SKM-1 treated with dmso at 0.1 percent for 144 hours (cell line): ENCODE results near the gene HAPLN2.

Experiments used
- DNase-seq: peaks from one replicate; lab custom pipeline; 2025; ENCODE audit not compliant: unreplicated experiment; lab: John Stamatoyannopoulos, UW

HAPLN2 gene

DNA sequence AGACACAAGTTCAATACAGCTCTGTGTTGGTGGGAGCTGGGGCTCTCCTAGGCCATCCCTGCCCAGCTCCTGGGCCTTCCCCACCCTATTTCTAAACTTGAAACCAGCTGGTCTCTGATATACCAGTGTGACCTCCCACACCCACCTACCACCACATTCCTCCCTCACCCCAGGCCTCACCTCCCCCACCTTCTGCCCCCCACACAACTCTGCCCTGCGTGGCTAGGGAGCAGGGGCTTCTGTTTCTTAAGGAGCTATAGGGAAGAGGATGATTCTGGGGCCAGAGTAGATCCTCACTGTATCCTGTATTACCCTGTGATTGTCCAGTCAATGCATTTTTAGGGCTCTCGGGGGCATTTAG, 41.5 kb downstream of the HAPLN2 start:
- DNase-seq = no peak

DNA sequence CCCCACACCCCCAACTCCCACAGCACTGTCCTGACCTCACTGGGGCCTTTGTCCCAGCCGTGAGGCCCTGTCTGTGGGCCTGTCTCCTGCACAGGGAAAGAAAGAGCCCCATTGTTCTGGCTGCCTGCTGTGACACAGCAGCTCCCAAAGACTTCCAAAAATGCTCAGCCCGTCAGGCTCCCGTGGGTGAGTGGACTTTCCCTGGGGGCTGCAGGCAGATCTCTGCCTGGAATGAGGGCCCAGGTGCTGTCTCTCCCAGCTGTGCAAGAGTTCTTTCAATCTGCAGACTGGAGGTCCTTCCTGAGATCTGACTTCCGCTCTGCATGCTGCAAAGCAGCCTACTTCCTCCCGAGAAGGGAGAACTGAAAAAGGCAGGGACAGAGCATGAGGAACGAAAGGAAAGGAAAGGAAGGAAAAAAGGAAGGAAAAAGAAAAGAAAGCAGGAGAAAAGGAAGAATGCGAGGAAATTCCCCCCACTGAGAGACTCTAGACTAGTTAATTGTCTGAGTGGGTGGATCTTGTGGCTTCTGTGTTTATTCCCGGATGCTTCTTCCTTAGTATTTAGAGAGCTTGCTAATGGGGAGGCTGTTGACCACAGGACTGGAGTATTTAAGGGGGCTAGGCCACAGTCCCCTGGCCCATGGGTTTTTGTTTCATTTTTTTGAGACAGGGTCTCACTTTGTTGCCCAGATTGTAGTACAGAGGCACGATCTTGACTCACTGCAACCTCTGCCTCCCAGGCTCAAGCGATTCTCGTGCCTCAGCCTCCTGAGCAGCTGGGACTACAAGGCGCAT, 43.0 kb downstream of the HAPLN2 start:
- DNase-seq = peak; percentile 19

DNA sequence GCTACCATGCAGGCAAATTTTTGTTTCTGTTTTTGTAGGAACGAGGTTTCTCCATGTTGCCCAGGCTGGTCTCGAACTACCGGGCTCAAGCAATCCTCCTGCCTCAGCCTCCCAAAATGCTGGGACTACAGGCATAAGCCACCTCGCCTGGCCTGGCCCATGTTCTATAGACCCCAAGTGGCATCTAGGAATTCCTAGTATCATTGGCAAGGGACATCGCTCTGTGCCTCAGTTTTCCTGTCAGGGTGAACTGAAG, 43.5 kb downstream of the HAPLN2 start:
- DNase-seq = no peak

DNA sequence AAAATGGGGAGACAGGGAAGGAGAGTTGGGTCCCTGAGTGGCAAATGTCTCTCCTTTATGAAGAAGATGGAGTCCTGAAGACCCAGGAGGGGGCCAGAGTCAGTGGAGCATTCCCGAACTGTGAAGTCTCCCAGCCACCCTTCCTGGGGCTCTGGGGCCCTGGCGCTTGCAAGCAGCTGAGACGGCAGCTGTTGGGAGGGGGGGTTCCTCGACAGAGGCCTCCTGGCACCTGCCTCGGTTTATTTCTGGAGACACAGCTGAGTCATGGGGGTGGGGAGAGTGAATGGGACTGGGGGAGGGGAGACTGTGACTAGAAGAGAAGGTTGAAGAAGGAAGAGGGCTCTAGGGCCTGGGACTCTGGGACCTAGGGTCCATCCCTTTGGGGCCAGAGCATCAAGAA, 44.0 kb downstream of the HAPLN2 start:
- DNase-seq = no peak

DNA sequence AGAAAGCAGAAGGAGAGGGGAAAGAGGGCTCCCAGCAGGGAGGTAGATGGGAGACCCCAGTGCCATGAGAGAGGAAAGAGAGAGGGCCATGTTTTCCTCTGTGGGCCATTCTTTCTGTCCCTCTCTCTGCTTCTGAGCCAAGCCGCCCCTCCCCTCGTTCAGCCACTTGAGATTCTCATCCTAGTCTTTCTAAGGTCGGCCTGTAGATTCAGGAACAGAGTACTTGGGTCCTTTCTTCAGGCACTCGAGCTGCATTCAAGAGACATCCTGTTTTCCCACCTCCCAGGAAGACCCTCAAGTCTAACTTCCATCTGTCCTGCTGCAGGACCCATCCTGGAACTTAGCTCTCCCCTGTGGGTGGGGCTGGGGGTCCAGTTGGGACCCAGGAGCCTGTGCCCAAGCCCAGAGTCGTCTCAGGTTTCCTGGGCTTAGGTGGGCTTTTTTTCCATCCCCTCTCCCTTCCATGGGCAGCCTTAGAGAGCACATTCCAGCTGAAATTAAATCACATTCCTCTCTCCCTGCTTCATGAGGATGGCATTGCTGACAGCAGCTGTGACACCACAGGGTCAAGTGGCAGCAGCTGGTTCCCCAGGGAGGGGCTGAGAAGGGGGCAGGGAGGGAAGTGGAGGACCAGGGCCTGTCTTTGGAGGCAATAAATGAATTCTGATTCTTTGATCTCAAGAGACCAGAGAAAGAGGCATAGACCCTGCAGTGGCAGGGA, 45.0 kb downstream of the HAPLN2 start:
- DNase-seq = no peak

DNA sequence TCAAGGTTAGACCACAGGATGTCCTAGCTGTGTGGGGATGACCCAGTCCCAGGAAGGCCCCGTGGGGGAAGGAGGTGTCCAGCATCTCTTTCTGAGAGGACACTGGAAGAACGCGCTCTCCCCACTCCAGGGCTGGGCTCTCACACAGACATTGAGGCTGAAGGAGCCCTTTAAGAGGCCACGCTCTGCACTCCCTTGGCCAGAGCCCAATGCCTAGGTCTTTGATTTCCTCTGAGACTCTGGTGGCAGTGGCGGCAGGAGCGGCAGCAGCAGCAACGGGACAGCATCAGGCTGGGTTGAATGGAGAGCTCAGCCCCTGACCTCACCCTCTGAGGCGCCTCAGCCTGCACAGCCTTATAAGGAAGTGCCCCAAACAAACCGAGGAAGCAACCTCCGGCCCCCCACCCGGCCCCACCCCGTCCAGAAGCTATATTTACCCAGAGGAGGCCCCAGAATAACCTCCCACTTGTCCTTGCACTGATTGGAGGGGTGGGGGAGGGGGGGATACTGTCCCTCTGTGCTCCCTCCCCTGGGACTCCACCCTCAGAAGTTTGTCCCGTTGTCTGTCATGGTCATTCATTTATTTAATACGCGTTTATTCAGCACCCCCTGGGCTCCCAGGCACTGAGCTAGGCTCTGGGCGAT, 45.7 kb downstream of the HAPLN2 start:
- no peak for DNase-seq

DNA sequence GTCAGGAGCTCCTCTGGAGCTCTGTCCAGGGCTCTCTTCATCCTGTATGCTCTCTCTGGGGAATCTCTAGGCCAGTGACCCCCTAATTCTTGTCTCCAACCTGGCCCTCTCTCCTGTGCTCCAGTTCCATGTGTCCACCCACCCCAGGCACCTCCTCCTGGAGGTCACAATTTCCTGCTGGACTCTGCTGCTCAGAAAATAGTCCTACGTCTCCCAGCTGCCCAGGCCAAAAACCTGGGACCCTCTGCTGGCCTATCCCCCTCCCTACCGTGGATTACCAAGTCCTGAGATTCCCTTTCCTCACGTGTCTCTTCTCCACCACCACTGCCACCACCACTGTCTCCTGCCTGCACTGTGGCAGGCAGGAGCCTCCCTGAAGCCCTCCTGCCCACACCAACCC, 46.3 kb downstream of the HAPLN2 start:
- DNase-seq = no peak

DNA sequence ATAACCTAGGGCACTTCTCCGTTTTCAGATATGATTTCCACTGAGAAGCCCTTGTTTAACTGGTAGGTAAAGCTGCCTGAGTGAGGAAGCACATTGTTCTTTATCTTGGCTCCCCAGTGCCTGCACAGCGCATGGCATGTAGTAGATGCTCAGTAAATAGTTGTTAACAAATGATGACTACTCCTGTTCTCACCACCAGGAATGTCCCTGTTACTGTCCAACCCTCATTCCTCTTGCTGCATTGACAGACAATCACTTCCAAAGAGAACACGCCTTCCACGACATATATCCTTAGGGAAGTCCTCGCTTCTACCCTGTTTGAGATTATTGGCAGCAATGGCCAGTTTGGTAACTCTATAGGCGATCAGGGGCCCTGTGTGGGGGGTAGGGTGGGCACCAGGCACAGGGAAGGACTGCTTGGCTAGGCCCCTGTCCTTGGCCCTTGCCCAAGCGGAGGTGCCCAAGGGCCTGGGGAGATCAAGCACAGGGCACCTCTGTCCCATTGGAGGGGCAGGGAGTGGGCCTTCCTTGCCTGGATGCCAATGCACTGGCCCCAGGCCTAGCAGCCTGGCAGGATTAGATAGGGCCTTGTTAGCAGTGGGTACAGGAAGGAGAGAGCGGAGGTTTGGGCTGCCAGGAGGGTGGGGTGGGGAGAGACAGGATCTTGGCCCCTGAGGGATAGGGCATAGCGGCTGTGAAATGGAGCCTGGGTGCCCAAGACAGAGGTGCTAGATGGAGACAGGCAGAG, 47.8 kb downstream of the HAPLN2 start:
- DNase-seq = no peak

DNA sequence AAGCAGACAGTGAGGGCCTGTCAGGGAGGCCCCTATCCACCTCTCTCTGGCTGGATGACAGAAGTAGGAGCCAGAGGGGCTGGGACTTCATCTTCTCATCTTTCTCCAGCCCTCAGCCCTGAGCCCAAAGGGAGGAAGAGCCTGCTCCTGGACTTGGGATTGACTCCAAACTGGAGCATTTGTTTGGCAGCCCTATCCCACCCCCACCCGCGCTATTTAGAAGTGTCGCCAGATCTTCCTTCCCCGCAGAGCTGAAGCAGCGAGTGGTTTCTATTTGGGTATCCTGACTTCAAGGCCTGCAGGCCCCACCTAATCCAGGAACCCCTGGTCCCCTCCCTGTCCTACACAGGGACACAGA, 48.4 kb downstream of the HAPLN2 start:
- DNase-seq = no peak

DNA sequence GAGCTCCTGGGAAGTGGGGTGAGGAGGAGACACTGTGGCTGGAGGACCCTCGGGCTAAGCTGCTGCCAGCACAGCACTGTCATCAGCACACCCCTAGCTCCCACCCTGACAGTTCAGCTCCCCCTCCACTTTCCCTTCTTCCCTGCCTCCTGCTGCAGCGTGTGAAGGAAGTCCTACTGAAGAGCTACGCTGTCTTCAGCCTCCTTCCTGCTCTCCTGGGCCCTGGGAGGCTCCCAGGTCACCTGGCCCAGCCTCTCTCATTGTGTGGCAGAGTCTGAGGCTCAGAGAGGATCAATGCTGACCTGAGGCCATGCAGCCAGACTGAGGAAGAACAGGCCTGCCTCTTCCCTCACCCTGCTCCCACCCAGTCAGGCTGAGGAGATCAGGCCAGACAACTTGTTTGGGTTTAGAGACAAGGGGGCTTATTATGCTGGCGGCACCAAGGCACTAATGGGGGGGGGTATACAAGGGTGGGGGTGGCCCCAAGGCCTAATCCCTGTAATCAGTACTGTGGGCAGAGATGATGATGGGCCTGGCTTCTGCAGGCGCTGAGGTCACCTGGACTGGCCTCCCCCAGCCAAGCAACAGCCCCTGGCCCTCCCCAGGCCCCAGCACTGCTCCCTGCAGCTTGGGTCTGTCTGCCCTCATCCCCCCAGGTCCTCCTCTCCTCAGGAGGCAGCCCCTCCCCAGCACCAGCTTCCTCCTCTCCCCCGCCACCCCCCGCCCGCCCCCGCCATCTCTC, 48.9 kb downstream of the HAPLN2 start:
- no peak for DNase-seq

DNA sequence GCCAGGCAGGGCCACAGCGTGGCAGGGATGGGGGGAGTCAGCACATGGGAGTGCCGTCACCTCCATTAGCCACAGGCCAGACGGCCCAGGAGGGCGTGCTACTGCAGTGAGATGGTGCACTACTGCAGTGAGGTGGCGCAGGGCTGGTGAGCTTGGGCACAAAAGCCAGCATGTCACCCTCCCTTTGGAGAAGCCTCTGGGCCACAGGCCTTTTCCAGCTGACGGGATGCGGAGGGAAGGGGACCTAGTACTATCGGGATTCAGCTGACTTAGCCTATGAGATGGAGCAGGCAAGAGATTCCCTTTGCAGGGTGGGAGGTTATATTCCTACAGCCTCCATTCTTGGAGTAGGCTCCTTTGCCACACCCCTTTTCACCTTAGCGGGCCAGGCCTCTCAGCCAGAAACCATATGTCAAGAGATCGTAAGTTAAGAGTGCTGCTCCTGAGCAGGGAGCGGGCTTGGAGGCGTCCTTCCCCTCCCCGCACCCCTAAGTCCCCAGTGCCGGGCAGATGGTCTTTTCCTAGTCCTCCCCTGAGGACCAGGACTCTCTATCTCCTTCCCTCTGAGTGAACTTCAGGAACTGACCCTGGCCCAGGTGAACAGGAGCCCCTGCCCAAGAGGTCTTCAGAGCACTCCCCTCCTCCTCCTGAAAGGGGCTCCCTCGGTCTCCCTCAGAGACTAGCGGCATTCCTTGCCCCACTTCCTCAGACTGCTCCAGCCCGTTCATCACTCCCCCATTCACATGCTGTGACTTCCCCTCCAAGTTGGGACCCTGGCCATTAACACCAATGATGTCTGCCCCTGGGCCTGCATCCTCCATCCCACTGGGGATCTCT, 49.8 kb downstream of the HAPLN2 start:
- DNase-seq = no peak

DNA sequence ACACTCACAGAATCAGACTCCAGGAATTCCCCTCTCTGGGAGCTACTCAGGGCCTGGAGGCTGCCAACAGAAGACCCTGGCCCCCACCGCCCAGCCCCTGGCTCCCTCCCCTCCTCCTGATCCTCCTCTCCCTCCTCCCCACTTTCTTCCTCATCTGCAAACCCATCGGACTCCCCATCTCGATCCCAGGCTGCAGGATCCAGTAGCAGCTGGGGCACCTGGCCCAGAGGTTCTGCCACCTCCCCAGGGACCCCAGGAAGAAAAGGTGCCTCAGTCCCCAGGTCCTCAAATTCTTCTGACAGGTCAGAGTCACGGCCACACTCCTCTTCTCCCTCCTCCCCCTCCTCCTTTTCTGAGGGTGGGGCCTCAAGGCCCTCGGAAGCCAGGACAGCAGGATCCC, 50.6 kb downstream of the HAPLN2 start:
- no peak for DNase-seq

DNA sequence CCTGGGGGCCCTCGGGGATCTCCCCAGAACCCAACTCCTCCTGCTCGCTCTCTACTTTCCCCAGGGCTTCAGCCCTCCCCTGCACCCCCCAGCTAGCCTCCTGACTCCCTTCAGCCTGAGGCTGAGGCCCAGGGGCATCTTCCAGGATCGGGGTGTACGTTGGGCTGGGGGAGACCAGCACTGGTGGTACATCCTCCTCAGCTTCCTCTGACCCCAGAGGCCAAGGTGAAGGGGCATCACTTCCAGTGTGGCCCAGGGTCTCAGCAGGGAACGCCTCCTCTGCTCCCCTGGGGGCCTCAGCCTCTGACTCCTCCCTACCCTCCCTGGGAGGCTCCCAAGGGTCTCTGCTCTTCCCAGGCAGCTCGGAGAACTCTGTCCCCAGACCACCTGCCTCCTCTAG, 51.1 kb downstream of the HAPLN2 start:
- no peak for DNase-seq

DNA sequence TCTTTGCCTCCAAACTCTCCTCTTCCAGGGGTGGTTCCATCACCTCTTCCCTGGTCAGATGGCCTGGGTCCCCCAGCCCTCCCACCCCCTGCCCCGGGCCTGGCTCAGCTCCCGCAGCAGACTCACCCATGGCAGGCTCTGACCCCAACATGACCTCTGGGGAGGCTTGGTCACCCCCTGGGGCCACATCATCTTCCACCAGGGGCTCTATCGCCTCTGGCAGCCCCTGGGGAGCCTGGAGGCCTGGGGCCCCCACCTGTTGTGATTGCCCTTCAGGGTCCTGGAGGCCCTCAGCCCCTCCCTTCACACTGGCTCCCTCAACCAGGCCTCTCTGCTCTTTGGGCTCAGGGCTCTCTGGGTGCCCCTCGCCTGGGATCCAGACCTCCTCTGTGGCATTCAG, 51.6 kb downstream of the HAPLN2 start:
- no peak for DNase-seq

DNA sequence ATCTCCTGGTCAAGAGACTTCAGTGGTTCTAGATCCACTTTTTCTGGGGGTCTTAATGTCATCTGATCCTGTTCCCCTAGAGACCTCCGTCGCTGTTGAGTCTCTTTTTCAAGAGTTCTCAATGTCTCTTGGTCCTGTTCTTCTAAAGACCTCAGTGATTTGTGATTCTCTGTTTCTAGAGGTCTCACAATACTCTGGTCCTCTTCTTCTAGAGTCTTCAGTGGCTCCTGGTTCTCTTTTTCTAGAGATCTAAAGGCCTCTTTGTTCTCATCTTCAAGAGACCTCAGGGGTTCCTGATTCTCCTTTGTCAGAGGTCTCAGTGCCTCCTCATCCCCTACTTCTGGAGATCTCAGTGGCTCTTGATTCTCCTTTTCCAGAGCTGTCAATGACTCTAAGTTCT, 52.6 kb downstream of the HAPLN2 start:
- no peak for DNase-seq

DNA sequence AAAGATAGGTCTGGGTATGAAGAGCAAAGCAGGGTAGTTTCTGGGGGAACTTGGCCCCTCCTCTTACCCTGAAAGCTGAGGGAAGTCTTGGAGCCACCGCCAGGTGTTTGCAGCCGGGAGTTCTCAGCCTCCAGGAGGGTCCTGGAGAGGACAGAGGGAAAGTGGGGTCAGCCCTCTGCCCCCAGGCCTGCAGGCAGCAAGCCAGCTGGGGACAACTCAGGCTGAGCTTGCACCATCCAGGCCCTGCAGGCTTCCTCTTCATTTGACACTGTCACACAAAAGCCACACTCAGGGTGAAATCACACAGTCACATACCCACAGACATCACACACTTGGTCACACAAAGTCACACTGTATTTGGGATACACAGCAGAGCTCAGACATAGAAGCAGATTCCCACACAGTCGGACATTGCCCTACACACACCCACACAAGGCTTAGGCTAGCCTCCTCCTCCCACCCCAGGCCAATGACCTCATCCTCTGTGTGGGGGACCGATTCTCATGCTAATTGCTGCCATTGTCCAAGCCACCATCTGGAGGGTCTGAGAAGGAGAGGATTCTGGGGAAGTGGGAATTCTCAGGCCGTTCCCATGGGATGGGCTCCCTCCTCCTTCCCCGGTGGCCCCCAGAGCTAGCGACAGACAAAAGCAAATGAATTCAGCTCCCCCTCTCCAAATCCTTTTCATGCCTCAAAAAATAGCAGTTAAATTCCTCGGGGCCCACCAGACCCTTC, 54.3 kb downstream of the HAPLN2 start:
- no peak for DNase-seq
